Measurements from ENCODE around the gene ZC3H18. TPM values are rescaled to one million over a fixed set of nuclear protein-coding genes. Genes with fewer than 3 reads are reported as not detected.

Gene ZC3H18
- total and polyA plus RNA-seq, 2 of the 4 experiments (the other 2 are of a cell fraction), result 3.4 to 21.3 TPM

GRCh38 chr16:88525663-88525990 is 44.6 kb upstream of the ZC3H18 start:
- Histone ChIP-seq H3K36me3 (ENCODE audit: control insufficient read depth, insufficient read depth, low read length) (peaks cover 4% of the 10 kb centered on the region; the same call in 1 of the 2 replicates), H2BK15ac (ENCODE audit: low read depth, low read length) (no peak overlapping the region), H3K27me3 (ENCODE audit: control insufficient read depth, insufficient read depth, low read length) (no peaks in the 10 kb centered on the region), H3K9ac (ENCODE audit: low read depth, low read length) (no peak overlapping the region), H2AK9ac (replicated peaks; ENCODE audit: low read depth, low read length, poor library complexity) (no peak overlapping the region), H3K79me1 (ENCODE audit: low read depth in 1 of 2, low read length in 2 of 2) (no peaks in the 10 kb centered on the region), H2BK20ac (ENCODE audit: low read depth, low read length) (no peak overlapping the region), H3K4me3 (ENCODE audit: insufficient read depth, low read depth, low read length) (no peak overlapping the region), H2AFZ (replicated peaks; ENCODE audit: low read length, poor library complexity) (no peak overlapping the region), H4K91ac (ENCODE audit: insufficient read depth, low read depth, low read length) (no peak overlapping the region), H2BK120ac (ENCODE audit: low read depth, low read length) (no peak overlapping the region), H3K23ac (ENCODE audit: low read depth, low read length) (no peak overlapping the region), H3K18ac (ENCODE audit: low read depth, low read length) (no peak overlapping the region), H3K9me1 (ENCODE audit: insufficient read depth, low read length) (no peaks in the 10 kb centered on the region), H2BK5ac (ENCODE audit: low read depth, low read length, poor library complexity, severe bottlenecking) (no peak overlapping the region), H2AK5ac (ENCODE audit: low read depth, low read length) (no peak overlapping the region), H3K56ac (ENCODE audit: extremely low read depth, insufficient read depth, low read length) (no peak overlapping the region), H4K8ac (ENCODE audit: low read depth in 2 of 2, low read length in 2 of 2) (no peak overlapping the region), H3K9me3 (ENCODE audit: control insufficient read depth, insufficient read depth, low read length) (no peaks in the 10 kb centered on the region), H4K20me1 (ENCODE audit: insufficient read depth, low read length) (peaks cover 3% of the 10 kb centered on the region; the same call in 1 of the 2 replicates), H3K4ac (ENCODE audit: low read depth, low read length) (no peak overlapping the region), H3K27ac (ENCODE audit: insufficient read depth, low read length) (no peak overlapping the region), H3K4me2 (ENCODE audit: low read depth, low read length) (no peak overlapping the region), H3K4me1 (ENCODE audit: control insufficient read depth, insufficient read depth, low read length) (peaks cover 1% of the 10 kb centered on the region; the same call in 1 of the 2 replicates), H3K14ac (replicated peaks; ENCODE audit: low read depth, low read length) (no peak overlapping the region), H4K5ac (ENCODE audit: low read depth, low read length) (no peak overlapping the region)
- in situ Hi-C loops (cut with MboI; ENCODE audit: low sequenced_read_pairs), result no loop called here
- dilution Hi-C loops (cut with HindIII; ENCODE audit: low sequenced_read_pairs, unreplicated experiment), result no loop called here
- DNase-seq (no peak), ATAC-seq (ENCODE audit: low read depth) (no peak)
- intact Hi-C loops (cut with micrococcal nuclease), result no loop called here
- ChIA-PET POLR2A (ENCODE audit: unreplicated experiment) (no interaction called here), CTCF (no interaction called here)
- TF ChIP-seq CEBPB (IDR thresholded peaks at IDR 0.05; ENCODE audit: low read depth, low read length) (no peak), RAD21 (IDR thresholded peaks at IDR 0.05; ENCODE audit: low read length) (no peak), MAZ (IDR thresholded peaks at IDR 0.05; ENCODE audit: borderline replicate concordance, low read depth, low read length) (no peak), MXI1 (IDR thresholded peaks at IDR 0.05; ENCODE audit: borderline replicate concordance, low read depth, low read length) (no peak), MAFK (IDR thresholded peaks at IDR 0.05; ENCODE audit: low read depth, low read length) (no peak), POLR2A (IDR thresholded peaks at IDR 0.05; ENCODE audit: low read depth, low read length) (no peak), ELK1 (IDR thresholded peaks at IDR 0.05; ENCODE audit: borderline replicate concordance, low read depth, low read length) (no peak), NFE2L2 (IDR thresholded peaks at IDR 0.05; ENCODE audit: low read depth, low read length) (no peak), RFX5 (IDR thresholded peaks at IDR 0.05; ENCODE audit: low read depth, low read length) (no peak), RCOR1 (IDR thresholded peaks at IDR 0.05; ENCODE audit: insufficient replicate concordance, low read length) (no peak), BHLHE40 (IDR thresholded peaks at IDR 0.05; ENCODE audit: low read depth, low read length) (no peak), SMC3 (IDR thresholded peaks at IDR 0.05; ENCODE audit: low read depth, low read length) (no peak), CHD1 (IDR thresholded peaks at IDR 0.05; ENCODE audit: low read depth, low read length) (no peak), FOS (IDR thresholded peaks at IDR 0.05; ENCODE audit: low read depth, low read length) (no peak)
- TF ChIP-seq, protein P1, sequence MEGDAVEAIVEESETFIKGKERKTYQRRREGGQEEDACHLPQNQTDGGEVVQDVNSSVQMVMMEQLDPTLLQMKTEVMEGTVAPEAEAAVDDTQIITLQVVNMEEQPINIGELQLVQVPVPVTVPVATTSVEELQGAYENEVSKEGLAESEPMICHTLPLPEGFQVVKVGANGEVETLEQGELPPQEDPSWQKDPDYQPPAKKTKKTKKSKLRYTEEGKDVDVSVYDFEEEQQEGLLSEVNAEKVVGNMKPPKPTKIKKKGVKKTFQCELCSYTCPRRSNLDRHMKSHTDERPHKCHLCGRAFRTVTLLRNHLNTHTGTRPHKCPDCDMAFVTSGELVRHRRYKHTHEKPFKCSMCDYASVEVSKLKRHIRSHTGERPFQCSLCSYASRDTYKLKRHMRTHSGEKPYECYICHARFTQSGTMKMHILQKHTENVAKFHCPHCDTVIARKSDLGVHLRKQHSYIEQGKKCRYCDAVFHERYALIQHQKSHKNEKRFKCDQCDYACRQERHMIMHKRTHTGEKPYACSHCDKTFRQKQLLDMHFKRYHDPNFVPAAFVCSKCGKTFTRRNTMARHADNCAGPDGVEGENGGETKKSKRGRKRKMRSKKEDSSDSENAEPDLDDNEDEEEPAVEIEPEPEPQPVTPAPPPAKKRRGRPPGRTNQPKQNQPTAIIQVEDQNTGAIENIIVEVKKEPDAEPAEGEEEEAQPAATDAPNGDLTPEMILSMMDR (conservative IDR thresholded peaks at IDR 0.05; ENCODE audit: low read depth, low read length), result no peak
- TF ChIP-seq, protein P2, sequence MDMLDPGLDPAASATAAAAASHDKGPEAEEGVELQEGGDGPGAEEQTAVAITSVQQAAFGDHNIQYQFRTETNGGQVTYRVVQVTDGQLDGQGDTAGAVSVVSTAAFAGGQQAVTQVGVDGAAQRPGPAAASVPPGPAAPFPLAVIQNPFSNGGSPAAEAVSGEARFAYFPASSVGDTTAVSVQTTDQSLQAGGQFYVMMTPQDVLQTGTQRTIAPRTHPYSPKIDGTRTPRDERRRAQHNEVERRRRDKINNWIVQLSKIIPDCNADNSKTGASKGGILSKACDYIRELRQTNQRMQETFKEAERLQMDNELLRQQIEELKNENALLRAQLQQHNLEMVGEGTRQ (IDR thresholded peaks at IDR 0.05; ENCODE audit: low read depth, low read length), result no peak
- BruUV-seq (replicated peaks), result no TSS peak
- 100% methylated on average over 2 of the region's 17 CpGs; no CpG with 5 or more reads in 1 of the 2 experiments for WGBS, 2 experiments (ENCODE audit: extremely low coverage in 2 of 2, insufficient read length in 1 of 2)
